ENCODE measurements around the gene LIFR. TPM values are rescaled to one million over a fixed set of nuclear protein-coding genes. Genes with fewer than 3 reads are reported as not detected.

The LIFR gene
- total RNA-seq, 1 experiment from 2014 or later, result 10.6 TPM

GRCh38 chr5:38443390-38443789 is 113.1 kb downstream of the LIFR start:
- no peak overlapping the region for H3K27ac ChIP-seq (ENCODE audit: low read depth, low read length)
- H3K27me3 ChIP-seq (ENCODE audit: insufficient read depth, low read length), result no peaks in the 10 kb centered on the region
- no TSS peak for BruUV-seq (replicated peaks)
- no peaks in the 10 kb centered on the region for H3K4me1 ChIP-seq (ENCODE audit: control insufficient read depth in 1 of 2, insufficient read depth in 2 of 2, low read length in 2 of 2)
- no peak overlapping the region for H2AFZ ChIP-seq (ENCODE audit: low read depth, low read length, poor library complexity, severe bottlenecking)
- CTCF ChIA-PET, result interaction anchor here (1.0 to 4.8 kb wide), 5 partner anchors 23 to 367 kb away, joined by 4 to 227 read pairs (median 6); no protein-coding TSS in a partner anchor
- no peak for DNase-seq (ENCODE audit: low read depth, low spot score)
- 0 out of 6 replicates have a peak, but pooled peaks of 2 of the 3 experiments have one; percentile 3 to 11 for TF ChIP-seq CTCF (IDR thresholded peaks at IDR 0.05 in 2 of 3, conservative IDR thresholded peaks at IDR 0.05 in 1 of 3; ENCODE audit: borderline replicate concordance in 1 of 3, insufficient read depth in 1 of 3, low read depth in 2 of 3, low read length in 2 of 3)
- no peak for TF ChIP-seq POLR2AphosphoS5 (IDR thresholded peaks at IDR 0.05; ENCODE audit: low read depth, low read length)
- no peaks in the 10 kb centered on the region for H3K9me3 ChIP-seq (ENCODE audit: control insufficient read depth in 1 of 2, insufficient read depth in 1 of 2, low read depth in 1 of 2, low read length in 2 of 2)
- no peak for ATAC-seq
- intact Hi-C loops (cut with micrococcal nuclease), result loop anchor here (5.0 kb wide), 1 partner anchor 479 kb away; no protein-coding TSS in a partner anchor
- H3K9ac ChIP-seq (ENCODE audit: low read length), result no peak overlapping the region
- POLR2A ChIA-PET, result no interaction called here
- H4K20me1 ChIP-seq (ENCODE audit: insufficient read depth), result no peaks in the 10 kb centered on the region
- H3K4me2 ChIP-seq (ENCODE audit: low read length), result no peak overlapping the region
- RAD21 ChIA-PET (ENCODE audit: low non-redundant PET in 1 of 2, low total read pairs in 2 of 2, uncharacterized antibody in 2 of 2, unreplicated experiment in 2 of 2), result interaction anchor here in 1 of 2 experiments (0.7 kb wide), 2 partner anchors 49 to 242 kb away, joined by 3 read pairs; no protein-coding TSS in a partner anchor
- H3K36me3 ChIP-seq (ENCODE audit: control insufficient read depth in 1 of 2, insufficient read depth in 2 of 2, low read length in 2 of 2), result no peaks in the 10 kb centered on the region
- H3K4me3 ChIP-seq (replicated peaks in 1 of 2; ENCODE audit: low read depth in 1 of 2, low read length in 2 of 2), result no peak overlapping the region
- no peaks in the 10 kb centered on the region for H3K79me2 ChIP-seq (ENCODE audit: insufficient read depth, low read length)
- H3K9me2 ChIP-seq (ENCODE audit: insufficient read depth), result no peaks in the 10 kb centered on the region

GRCh38 chr5:38442247-38442573 is 114.2 kb downstream of the LIFR start:
- no peak overlapping the region for H3K9ac ChIP-seq (ENCODE audit: low read length)
- intact Hi-C loops (cut with micrococcal nuclease), result loop anchor here (5.0 kb wide), 1 partner anchor 480 kb away; no protein-coding TSS in a partner anchor
- no peak for TF ChIP-seq FOSL1 (IDR thresholded peaks at IDR 0.05; ENCODE audit: low read depth)
- no peak for TF ChIP-seq SIN3A (IDR thresholded peaks at IDR 0.05; ENCODE audit: low read depth)
- no peak for TF ChIP-seq ZFX (IDR thresholded peaks at IDR 0.05)
- TF ChIP-seq ATF3 (IDR thresholded peaks at IDR 0.05), result no peak
- TF ChIP-seq CEBPB (IDR thresholded peaks at IDR 0.05; ENCODE audit: low read depth), result no peak
- TF ChIP-seq YY1 (IDR thresholded peaks at IDR 0.05; ENCODE audit: extremely low read depth, insufficient replicate concordance, low read depth, low read length), result no peak
- TF ChIP-seq RAD21 (IDR thresholded peaks at IDR 0.05; ENCODE audit: low read depth), result no peak
- no peak for TF ChIP-seq REST (IDR thresholded peaks at IDR 0.05; ENCODE audit: low read depth)
- TF ChIP-seq ELF1 (IDR thresholded peaks at IDR 0.05; ENCODE audit: borderline replicate concordance, low read depth), result no peak

More at GRCh38 chr5:38442247-38442573, 114.2 kb downstream of the LIFR start:
- no TSS peak for BruUV-seq (replicated peaks)
- ChIA-PET RAD21 (ENCODE audit: low non-redundant PET in 1 of 2, low total read pairs in 2 of 2, uncharacterized antibody in 2 of 2, unreplicated experiment in 2 of 2) (interaction anchor here (0.7 to 1.7 kb wide), 25 partner anchors 10 to 638 kb away, joined by 3 to 52 read pairs (median 5); no protein-coding TSS in a partner anchor), POLR2A (interaction anchor here (0.7 to 1.1 kb wide), 7 partner anchors 22 to 368 kb away, joined by 3 to 12 read pairs (median 3); no protein-coding TSS in a partner anchor), CTCF (interaction anchor here (0.6 to 4.8 kb wide), 64 partner anchors 9 to 886 kb away, joined by 3 to 227 read pairs (median 4); no protein-coding TSS in a partner anchor)
- Histone ChIP-seq H3K9me2 (ENCODE audit: insufficient read depth) (no peaks in the 10 kb centered on the region), H4K20me1 (ENCODE audit: insufficient read depth) (no peaks in the 10 kb centered on the region), H3K4me1 (ENCODE audit: control insufficient read depth in 1 of 2, insufficient read depth in 2 of 2, low read length in 2 of 2) (no peaks in the 10 kb centered on the region), H3K27ac (ENCODE audit: low read depth, low read length) (no peak overlapping the region), H2AFZ (ENCODE audit: low read depth, low read length, poor library complexity, severe bottlenecking) (peak overlapping the region; percentile 95), H3K27me3 (ENCODE audit: insufficient read depth, low read length) (no peaks in the 10 kb centered on the region), H3K9me3 (ENCODE audit: control insufficient read depth in 1 of 2, insufficient read depth in 1 of 2, low read depth in 1 of 2, low read length in 2 of 2) (no peaks in the 10 kb centered on the region), H3K4me3 (replicated peaks in 1 of 2; ENCODE audit: low read depth in 1 of 2, low read length in 2 of 2) (no peak overlapping the region), H3K79me2 (ENCODE audit: insufficient read depth, low read length) (no peaks in the 10 kb centered on the region), H3K36me3 (ENCODE audit: control insufficient read depth in 1 of 2, insufficient read depth in 2 of 2, low read length in 2 of 2) (no peaks in the 10 kb centered on the region), H3K4me2 (ENCODE audit: low read length) (no peak overlapping the region)
- no peak for ATAC-seq
- DNase-seq (ENCODE audit: low read depth, low spot score), result no peak

All from HCT116 (cell line).